Measurements from ENCODE around the gene CACNA1C.

CACNA1C gene

DNA sequence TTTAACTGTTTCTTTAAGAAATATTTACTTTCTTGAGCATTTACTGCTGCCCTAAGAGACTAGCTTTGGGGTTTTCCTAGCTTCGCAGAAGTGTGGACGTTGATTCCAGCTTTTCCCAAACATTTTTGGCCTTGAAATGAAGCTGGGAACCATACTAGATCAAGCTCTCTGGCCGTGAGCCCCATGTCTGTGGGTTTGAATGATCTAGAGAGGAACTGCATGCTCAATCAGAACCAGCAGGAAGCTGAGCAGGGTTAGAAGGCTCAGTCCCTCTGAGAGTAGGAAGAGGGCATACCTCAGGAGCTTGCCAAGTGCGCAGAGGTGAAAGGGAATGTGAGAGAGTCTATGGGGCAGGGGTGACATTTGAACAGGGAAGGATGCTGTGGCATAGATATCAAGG lies 292.1 kb downstream of the CACNA1C start:
- no peak overlapping the region for H3K4me3 ChIP-seq (ENCODE audit: low read depth, low read length)
- TF ChIP-seq POLR2A (IDR thresholded peaks at IDR 0.05; ENCODE audit: extremely low read depth, insufficient read length) (no peak), MYC (IDR thresholded peaks at IDR 0.05; ENCODE audit: low read depth, low read length) (no peak)
- TF ChIP-seq, protein P1, sequence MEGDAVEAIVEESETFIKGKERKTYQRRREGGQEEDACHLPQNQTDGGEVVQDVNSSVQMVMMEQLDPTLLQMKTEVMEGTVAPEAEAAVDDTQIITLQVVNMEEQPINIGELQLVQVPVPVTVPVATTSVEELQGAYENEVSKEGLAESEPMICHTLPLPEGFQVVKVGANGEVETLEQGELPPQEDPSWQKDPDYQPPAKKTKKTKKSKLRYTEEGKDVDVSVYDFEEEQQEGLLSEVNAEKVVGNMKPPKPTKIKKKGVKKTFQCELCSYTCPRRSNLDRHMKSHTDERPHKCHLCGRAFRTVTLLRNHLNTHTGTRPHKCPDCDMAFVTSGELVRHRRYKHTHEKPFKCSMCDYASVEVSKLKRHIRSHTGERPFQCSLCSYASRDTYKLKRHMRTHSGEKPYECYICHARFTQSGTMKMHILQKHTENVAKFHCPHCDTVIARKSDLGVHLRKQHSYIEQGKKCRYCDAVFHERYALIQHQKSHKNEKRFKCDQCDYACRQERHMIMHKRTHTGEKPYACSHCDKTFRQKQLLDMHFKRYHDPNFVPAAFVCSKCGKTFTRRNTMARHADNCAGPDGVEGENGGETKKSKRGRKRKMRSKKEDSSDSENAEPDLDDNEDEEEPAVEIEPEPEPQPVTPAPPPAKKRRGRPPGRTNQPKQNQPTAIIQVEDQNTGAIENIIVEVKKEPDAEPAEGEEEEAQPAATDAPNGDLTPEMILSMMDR (IDR thresholded peaks at IDR 0.05; ENCODE audit: low read depth, low read length), result no peak
- TF ChIP-seq, protein P2, sequence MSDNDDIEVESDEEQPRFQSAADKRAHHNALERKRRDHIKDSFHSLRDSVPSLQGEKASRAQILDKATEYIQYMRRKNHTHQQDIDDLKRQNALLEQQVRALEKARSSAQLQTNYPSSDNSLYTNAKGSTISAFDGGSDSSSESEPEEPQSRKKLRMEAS (IDR thresholded peaks at IDR 0.05; ENCODE audit: low read depth, low read length), result no peak
- no peak for DNase-seq (ENCODE audit: low read depth)

DNA sequence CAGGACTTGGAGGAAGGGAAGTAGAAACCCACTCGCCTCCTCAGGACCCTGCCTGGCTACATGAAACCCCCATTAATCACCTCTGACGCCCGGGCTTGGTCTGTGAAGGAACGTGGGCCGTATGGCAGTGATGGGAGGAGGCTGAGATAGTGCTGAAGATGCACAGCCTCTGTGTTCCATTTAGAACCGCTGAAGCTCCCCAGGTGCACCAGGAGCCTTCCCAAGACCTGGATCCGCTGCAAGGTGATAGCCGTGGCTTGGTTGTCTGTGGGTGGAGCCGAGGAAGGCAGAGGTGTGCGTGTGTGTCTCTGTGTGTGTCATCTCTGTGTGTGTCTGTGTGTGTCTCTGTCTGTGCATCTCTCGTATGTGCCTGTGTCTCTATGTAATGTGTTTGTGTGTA lies 293.1 kb downstream of the CACNA1C start:
- TF ChIP-seq, protein P1 (IDR thresholded peaks at IDR 0.05; ENCODE audit: low read depth, low read length), result no peak
- TF ChIP-seq MYC (IDR thresholded peaks at IDR 0.05; ENCODE audit: low read depth, low read length) (no peak), POLR2A (IDR thresholded peaks at IDR 0.05; ENCODE audit: extremely low read depth, insufficient read length) (no peak)
- TF ChIP-seq, protein P2 (IDR thresholded peaks at IDR 0.05; ENCODE audit: low read depth, low read length), result no peak
- H3K4me3 ChIP-seq (ENCODE audit: low read depth, low read length), result no peak overlapping the region
- DNase-seq (ENCODE audit: low read depth), result no peak

DNA sequence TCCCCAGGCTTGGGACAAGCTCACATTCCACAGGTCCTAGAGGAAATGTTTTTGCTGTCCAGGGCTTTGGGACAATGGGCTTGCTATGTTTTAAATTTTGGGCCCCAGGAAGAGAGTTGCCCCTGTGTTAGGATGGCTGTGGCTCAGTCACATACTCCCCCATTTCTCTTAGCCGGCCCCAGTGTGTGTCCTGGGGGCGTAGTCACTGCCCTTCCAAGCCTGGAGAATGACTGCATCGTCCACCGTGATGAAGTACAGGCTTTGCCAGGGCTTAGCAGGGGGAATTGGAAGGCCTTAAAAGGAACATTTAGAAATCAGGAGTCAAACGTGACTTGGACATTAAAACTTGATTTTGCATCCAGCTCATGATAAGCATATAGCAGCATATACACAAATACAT lies 293.6 kb downstream of the CACNA1C start:
- no peak overlapping the region for H3K4me3 ChIP-seq (ENCODE audit: low read depth, low read length)
- no peak for DNase-seq (ENCODE audit: low read depth)
- no peak for TF ChIP-seq POLR2A (IDR thresholded peaks at IDR 0.05; ENCODE audit: extremely low read depth, insufficient read length)
- TF ChIP-seq, protein P1 (IDR thresholded peaks at IDR 0.05; ENCODE audit: low read depth, low read length), result no peak
- TF ChIP-seq, protein P2 (IDR thresholded peaks at IDR 0.05; ENCODE audit: low read depth, low read length), result no peak
- no peak for TF ChIP-seq MYC (IDR thresholded peaks at IDR 0.05; ENCODE audit: low read depth, low read length)

DNA sequence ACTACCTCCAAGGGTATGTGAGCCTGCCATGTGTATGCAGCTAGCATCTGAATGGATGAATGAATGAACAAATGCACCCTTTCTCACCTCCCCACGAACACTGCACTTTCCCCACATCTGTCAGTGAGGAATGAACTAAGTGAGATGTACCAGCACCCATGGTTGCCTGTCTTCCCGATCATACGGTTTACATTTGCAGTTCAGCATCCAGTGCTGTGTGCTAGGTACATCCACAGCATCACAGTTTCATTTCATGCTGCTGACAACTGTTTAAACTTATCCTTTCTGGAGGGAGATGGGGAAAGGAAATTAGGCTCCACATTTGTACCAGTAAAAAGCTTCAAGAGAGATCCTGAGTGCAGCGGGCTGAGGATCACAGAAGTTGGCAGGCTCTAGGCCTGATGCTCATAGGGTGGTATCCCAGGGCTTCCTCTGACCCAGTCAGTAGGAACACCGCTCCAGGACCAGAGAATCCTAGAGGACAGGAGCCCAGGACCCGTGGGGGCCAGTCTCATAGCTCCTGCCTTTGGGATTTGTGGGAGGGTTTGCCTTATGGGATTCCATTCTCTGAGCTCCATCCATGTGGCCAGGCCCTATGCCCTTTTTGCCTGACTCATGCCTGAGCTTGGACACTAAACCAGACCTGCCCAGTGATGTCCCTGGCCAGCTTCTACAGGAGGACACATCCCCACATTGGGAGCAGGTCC lies 294.5 kb downstream of the CACNA1C start:
- no peak overlapping the region for H3K4me3 ChIP-seq (ENCODE audit: low read depth, low read length)
- no peak for TF ChIP-seq POLR2A (IDR thresholded peaks at IDR 0.05; ENCODE audit: extremely low read depth, insufficient read length)
- TF ChIP-seq, protein P1 (IDR thresholded peaks at IDR 0.05; ENCODE audit: low read depth, low read length), result no peak
- TF ChIP-seq, protein P2 (IDR thresholded peaks at IDR 0.05; ENCODE audit: low read depth, low read length), result no peak
- TF ChIP-seq MYC (IDR thresholded peaks at IDR 0.05; ENCODE audit: low read depth, low read length), result no peak
- no peak for DNase-seq (ENCODE audit: low read depth)

DNA sequence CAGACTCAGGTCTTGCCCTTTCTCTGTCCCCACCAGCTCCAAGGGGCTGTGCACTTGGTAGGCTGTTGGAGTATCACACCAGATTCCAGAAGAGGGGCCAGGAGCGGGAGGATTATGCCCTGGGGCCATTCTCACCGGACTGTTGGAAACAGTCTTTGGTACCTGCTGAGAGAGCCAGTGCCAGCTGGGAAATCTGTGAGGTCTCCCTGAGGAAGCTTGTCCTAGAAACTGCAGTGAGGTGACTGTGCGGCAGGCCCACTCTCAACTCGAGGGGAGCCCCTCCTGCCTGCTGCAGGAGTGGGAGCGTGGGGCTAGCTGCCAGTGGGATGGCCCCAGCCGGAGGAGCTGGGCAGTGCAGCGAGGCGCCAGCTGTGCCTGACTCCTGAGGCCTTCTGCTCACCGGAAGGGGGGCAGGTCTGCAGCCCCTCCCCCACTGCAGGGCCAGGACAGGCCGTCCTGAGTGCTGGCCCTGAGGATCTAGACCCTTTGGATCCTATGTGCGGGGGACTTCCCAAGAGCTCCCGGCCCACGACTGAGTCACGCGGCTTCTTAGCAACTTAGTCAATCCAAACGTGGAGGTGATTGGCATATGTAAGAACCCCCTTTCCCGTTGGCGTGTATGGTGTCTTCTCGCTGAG lies 295.2 kb downstream of the CACNA1C start:
- DNase-seq (ENCODE audit: low read depth), result no peak
- TF ChIP-seq, protein P1 (IDR thresholded peaks at IDR 0.05; ENCODE audit: low read depth, low read length), result no peak
- TF ChIP-seq MYC (IDR thresholded peaks at IDR 0.05; ENCODE audit: low read depth, low read length) (no peak), POLR2A (IDR thresholded peaks at IDR 0.05; ENCODE audit: extremely low read depth, insufficient read length) (no peak)
- TF ChIP-seq, protein P2 (IDR thresholded peaks at IDR 0.05; ENCODE audit: low read depth, low read length), result no peak
- no peak overlapping the region for H3K4me3 ChIP-seq (ENCODE audit: low read depth, low read length)
